HUES6 (cell line): ENCODE measurements around the gene FAM181A.

Experiments
- H3K27ac ChIP-seq: 2 replicates; pipeline ENCODE4 v1.7.0; 2013; ENCODE audit warnings: low read depth, mild to moderate bottlenecking, low read length, inconsistent platforms
- H3K27me3 ChIP-seq: 2 replicates; pipeline ENCODE4 v1.6.1; 2013; ENCODE audit warnings: low read length; ENCODE audit not compliant: control insufficient read depth, insufficient read depth
- H3K36me3 ChIP-seq: 2 replicates; pipeline ENCODE4 v1.6.1; 2013; ENCODE audit warnings: low read length; ENCODE audit not compliant: control insufficient read depth, insufficient read depth
- H3K4me1 ChIP-seq: 2 replicates; pipeline ENCODE4 v1.6.1; 2013; ENCODE audit warnings: low read length; ENCODE audit not compliant: control insufficient read depth, insufficient read depth
- H3K4me3 ChIP-seq: 2 replicates; pipeline ENCODE4 v1.5.1; 2013; ENCODE audit warnings: low read depth, low read length
- H3K9ac ChIP-seq: one replicate; pipeline ENCODE4 v1.6.1; 2013; ENCODE audit warnings: mild to moderate bottlenecking, low read length
- H3K9me3 ChIP-seq: 2 replicates; pipeline ENCODE4 v1.6.1; 2013; ENCODE audit warnings: low read depth, low read length; ENCODE audit not compliant: control insufficient read depth, insufficient read depth

Gene FAM181A

DNA sequence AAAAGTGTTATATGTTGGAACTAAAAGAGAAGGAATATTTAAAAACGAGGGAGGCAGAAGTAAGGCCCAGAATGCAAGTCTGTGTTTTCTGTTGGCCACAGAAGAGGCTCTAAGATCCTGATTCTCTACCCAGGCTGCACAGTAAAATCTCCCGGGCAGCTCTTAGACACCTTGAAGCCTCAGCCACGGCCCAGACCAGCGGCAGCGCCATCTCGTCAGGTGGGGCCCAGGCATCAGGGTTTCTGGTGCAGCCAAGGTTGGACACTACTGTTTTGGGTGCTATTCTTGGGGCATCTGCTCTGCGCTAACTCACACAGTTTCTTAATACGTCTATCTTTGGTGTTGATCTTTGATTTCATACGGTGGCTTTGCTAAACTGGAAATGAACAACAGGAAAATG is 16.8 kb downstream of the FAM181A start:
- Histone ChIP-seq H3K9ac (no peak overlapping the region), H3K4me1 (peaks cover 13% of the 10 kb centered on the region), H3K4me3 (no peak overlapping the region), H3K36me3 (no peaks in the 10 kb centered on the region), H3K27me3 (peaks cover 14% of the 10 kb centered on the region), H3K9me3 (no peaks in the 10 kb centered on the region), H3K27ac (no peak overlapping the region)

DNA sequence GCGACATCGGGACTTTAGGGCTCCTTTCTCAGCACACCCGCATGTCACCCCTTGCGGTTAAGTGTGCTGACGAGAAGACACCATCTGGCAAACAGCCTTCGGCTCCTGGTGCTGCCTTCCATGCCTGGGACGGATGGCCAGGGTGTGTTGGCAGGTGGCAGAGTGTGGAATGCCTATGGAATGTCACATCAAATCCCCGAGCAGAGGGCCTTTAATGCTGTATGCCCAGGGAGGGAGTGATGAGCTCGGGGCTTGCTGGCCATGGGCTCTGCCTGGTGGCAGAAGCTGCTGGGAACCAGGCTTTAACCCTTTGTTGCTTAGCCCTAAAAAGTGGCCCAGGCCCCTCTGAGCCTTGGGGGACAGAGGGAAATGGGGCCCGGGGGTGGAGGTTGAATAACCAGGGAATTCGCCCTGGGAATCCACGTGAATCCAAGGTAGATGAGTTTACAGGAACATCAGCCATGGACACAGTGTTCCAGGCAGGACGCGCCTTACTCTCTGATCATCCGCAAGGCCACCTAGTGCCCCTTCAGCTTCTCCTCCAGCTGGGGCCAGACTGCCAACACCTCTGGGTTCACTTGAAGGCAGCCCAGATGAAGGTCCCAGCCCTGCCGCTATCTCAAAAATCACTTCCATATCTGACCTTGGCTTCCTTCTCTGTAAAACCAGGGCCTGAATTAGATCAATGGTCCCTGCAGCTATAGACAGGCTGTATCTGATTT is 17.4 kb downstream of the FAM181A start:
- no peak overlapping the region for H3K4me3 ChIP-seq
- peaks cover 13% of the 10 kb centered on the region for H3K4me1 ChIP-seq
- H3K27ac ChIP-seq: no peak overlapping the region
- H3K9me3 ChIP-seq: no peaks in the 10 kb centered on the region
- H3K27me3 ChIP-seq: peaks cover 9% of the 10 kb centered on the region
- H3K9ac ChIP-seq: no peak overlapping the region
- H3K36me3 ChIP-seq: no peaks in the 10 kb centered on the region

DNA sequence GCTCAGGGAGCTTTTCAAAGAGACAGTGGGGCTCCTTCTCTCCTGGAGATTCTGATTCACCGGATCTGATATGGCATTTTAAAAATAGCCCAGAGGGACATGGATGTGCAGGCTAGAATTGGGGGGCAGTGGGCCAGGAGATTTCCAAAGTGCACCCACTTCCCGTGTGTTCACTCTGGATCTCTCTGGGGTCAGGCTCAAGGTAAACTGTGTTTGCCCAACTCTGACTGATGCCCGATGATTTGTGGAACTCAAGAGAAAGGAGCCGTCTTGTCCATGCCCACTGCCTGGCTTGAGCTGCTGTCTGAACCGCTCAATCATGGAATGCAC is 17.9 kb downstream of the FAM181A start:
- Histone ChIP-seq H3K27ac (no peak overlapping the region), H3K27me3 (peaks cover 5% of the 10 kb centered on the region), H3K9ac (no peak overlapping the region), H3K9me3 (no peaks in the 10 kb centered on the region), H3K36me3 (no peaks in the 10 kb centered on the region), H3K4me1 (peaks cover 13% of the 10 kb centered on the region), H3K4me3 (no peak overlapping the region)

DNA sequence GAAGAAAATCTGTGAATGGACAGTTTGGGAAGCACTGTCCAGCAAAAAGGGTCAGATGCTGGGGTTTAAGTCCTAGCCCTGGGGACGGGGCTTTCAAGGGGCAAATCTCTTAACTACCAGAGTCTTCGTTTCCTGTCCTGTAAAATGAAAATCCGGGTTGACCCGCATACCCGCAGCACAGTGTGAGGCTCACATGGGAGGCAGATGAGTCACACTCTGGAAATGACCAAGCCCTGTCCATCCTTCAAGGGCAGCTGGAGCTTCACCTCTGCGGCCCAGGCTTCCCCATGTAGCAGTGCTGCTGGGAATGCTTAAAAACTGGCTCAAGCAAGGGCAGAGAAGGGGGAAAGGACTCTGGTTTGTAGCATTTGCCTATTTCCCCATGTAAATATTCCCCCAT is 19.0 kb downstream of the FAM181A start:
- Histone ChIP-seq H3K4me3 (no peak overlapping the region), H3K9ac (no peak overlapping the region), H3K4me1 (peaks cover 13% of the 10 kb centered on the region), H3K27me3 (no peaks in the 10 kb centered on the region), H3K27ac (no peak overlapping the region), H3K36me3 (no peaks in the 10 kb centered on the region), H3K9me3 (no peaks in the 10 kb centered on the region)

GRCh38 chr14:93946541-93947090 is 19.5 kb downstream of the FAM181A start:
- no peaks in the 10 kb centered on the region for H3K27me3 ChIP-seq
- peaks cover 9% of the 10 kb centered on the region for H3K4me1 ChIP-seq
- no peaks in the 10 kb centered on the region for H3K36me3 ChIP-seq
- no peak overlapping the region for H3K27ac ChIP-seq
- no peak overlapping the region for H3K4me3 ChIP-seq
- H3K9me3 ChIP-seq: no peaks in the 10 kb centered on the region
- H3K9ac ChIP-seq: no peak overlapping the region

DNA sequence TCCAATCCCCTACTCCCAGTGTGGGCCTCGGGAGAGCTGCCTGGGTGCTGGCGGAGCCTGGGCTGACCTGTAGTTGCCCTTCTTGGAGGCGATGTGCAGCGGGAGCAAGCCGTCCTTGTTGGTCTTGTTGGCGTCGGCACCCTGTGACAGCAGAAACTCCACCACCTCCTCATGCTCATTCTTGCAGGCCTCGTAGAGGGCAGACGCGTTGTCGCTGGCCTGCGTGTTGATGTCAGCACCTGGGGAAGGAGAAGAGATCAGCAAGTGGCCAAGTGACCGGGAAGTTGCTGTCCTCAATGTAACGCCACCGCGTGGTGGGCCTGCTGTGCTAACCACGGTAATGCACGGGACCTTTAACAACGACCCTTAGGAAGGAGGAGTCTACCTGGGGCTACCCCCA is 20.1 kb downstream of the FAM181A start:
- Histone ChIP-seq H3K9ac (no peak overlapping the region), H3K9me3 (no peaks in the 10 kb centered on the region), H3K27me3 (no peaks in the 10 kb centered on the region), H3K36me3 (no peaks in the 10 kb centered on the region), H3K27ac (no peak overlapping the region), H3K4me1 (peaks cover 5% of the 10 kb centered on the region; the same call in 1 of the 2 replicates), H3K4me3 (no peak overlapping the region)

DNA sequence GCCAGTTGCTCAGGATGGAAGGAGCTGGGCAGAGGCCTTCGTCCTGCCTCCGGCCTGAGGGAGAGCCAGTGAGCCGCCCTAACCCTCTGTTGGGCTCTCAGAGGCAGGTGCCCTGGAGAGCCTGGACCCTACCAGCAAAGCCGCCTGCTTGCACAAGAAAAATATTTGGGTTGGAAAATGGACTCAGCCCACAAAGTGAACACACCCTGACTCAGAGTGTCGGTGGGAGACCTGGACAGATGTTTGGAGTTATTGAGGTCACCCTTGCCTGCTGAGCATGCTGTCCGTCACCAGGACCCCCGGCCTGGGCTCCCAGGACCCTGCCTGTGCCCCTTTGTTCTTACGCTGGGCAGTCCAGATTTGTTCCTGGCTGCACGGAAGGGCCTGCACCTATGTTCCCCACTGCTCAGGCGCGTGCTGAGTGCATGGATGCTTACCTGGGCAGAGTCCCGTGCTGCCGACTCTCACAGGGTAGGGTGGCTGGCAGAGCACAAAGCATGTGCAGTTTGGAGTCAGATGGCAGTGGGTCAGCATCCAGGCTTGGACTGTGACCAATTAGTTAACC is 22.4 kb downstream of the FAM181A start:
- H3K27me3 ChIP-seq: no peaks in the 10 kb centered on the region; the same call in 1 of the 2 replicates
- H3K4me3 ChIP-seq: no peak overlapping the region
- no peak overlapping the region for H3K9ac ChIP-seq
- peaks cover 22% of the 10 kb centered on the region; the same call in 1 of the 2 replicates for H3K4me1 ChIP-seq
- no peaks in the 10 kb centered on the region for H3K9me3 ChIP-seq
- no peaks in the 10 kb centered on the region for H3K36me3 ChIP-seq
- no peak overlapping the region for H3K27ac ChIP-seq

GRCh38 chr14:93950948-93951634 is 23.9 kb downstream of the FAM181A start:
- peaks cover 32% of the 10 kb centered on the region; the same call in 1 of the 2 replicates for H3K4me1 ChIP-seq
- H3K27ac ChIP-seq: no peak overlapping the region
- no peaks in the 10 kb centered on the region for H3K36me3 ChIP-seq
- no peak overlapping the region for H3K9ac ChIP-seq
- no peaks in the 10 kb centered on the region for H3K9me3 ChIP-seq
- H3K4me3 ChIP-seq: no peak overlapping the region
- no peaks in the 10 kb centered on the region; the same call in 1 of the 2 replicates for H3K27me3 ChIP-seq

- Histone ChIP-seq H3K27me3 (no peaks in the 10 kb centered on the region; the same call in 1 of the 2 replicates), H3K9me3 (no peaks in the 10 kb centered on the region), H3K4me3 (no peak overlapping the region), H3K4me1 (peaks cover 35% of the 10 kb centered on the region; the same call in 1 of the 2 replicates), H3K9ac (no peak overlapping the region), H3K27ac (no peak overlapping the region), H3K36me3 (no peaks in the 10 kb centered on the region)
Measured at GRCh38 chr14:93951635-93952540, 24.7 kb downstream of the FAM181A start.

- Histone ChIP-seq H3K27ac (no peak overlapping the region), H3K27me3 (no peaks in the 10 kb centered on the region; the same call in 1 of the 2 replicates), H3K4me3 (no peak overlapping the region), H3K4me1 (peaks cover 40% of the 10 kb centered on the region; the same call in 1 of the 2 replicates), H3K36me3 (no peaks in the 10 kb centered on the region), H3K9ac (no peak overlapping the region), H3K9me3 (no peaks in the 10 kb centered on the region)
Measured at GRCh38 chr14:93952829-93953228, 25.7 kb downstream of the FAM181A start.
